ENCODE measurements around the gene SCGN.

Gene SCGN

GRCh38 chr6:25652007-25652515, at the start of gene SCGN:
Gene SCGN, plus strand, starts transcription at chr6:25652215. Its CDS starts 189 bp downstream, at chr6:25652404.
- peak; percentile 69 for DNase-seq

GRCh38 chr6:25602674-25602982, 49.4 kb upstream of the SCGN start:
- no peak for DNase-seq

GRCh38 chr6:25603251-25603650, 48.8 kb upstream of the SCGN start:
- no peak for DNase-seq

- no peak for DNase-seq
Measured at GRCh38 chr6:25606151-25606550, 45.9 kb upstream of the SCGN start.

- DNase-seq: peak; percentile 83
Measured at GRCh38 chr6:25608558-25609174, 43.3 kb upstream of the SCGN start.

- DNase-seq: no peak
Measured at GRCh38 chr6:25612666-25613065, 39.3 kb upstream of the SCGN start.

GRCh38 chr6:25613415-25613814, 38.6 kb upstream of the SCGN start:
- no peak for DNase-seq

- DNase-seq: no peak
Measured at GRCh38 chr6:25614052-25614451, 38.0 kb upstream of the SCGN start.

- DNase-seq: no peak
Measured at GRCh38 chr6:25615471-25615870, 36.5 kb upstream of the SCGN start.

GRCh38 chr6:25617997-25618396, 34.0 kb upstream of the SCGN start:
- DNase-seq: no peak

GRCh38 chr6:25619217-25619616, 32.8 kb upstream of the SCGN start:
- DNase-seq: peak; percentile 36

- no peak for DNase-seq
Measured at GRCh38 chr6:25620391-25620790, 31.6 kb upstream of the SCGN start.

GRCh38 chr6:25623065-25623464, 28.9 kb upstream of the SCGN start:
- DNase-seq: no peak

GRCh38 chr6:25623879-25624278, 28.1 kb upstream of the SCGN start:
- no peak for DNase-seq

- DNase-seq: no peak
Measured at GRCh38 chr6:25627001-25627400, 25.0 kb upstream of the SCGN start.

GRCh38 chr6:25628471-25629197, 23.4 kb upstream of the SCGN start:
- no peak for DNase-seq

GRCh38 chr6:25629198-25629576, 22.8 kb upstream of the SCGN start:
- no peak for DNase-seq

GRCh38 chr6:25630508-25631278, 21.3 kb upstream of the SCGN start:
- DNase-seq: no peak

- DNase-seq: no peak
Measured at GRCh38 chr6:25635886-25636317, 16.1 kb upstream of the SCGN start.

- no peak for DNase-seq
Measured at GRCh38 chr6:25637211-25637610, 14.8 kb upstream of the SCGN start.

- DNase-seq: no peak
Measured at GRCh38 chr6:25637960-25638434, 14.0 kb upstream of the SCGN start.

GRCh38 chr6:25639653-25640052, 12.4 kb upstream of the SCGN start:
- no peak for DNase-seq

- no peak for DNase-seq
Measured at GRCh38 chr6:25640446-25640845, 11.6 kb upstream of the SCGN start.

- no peak for DNase-seq
Measured at GRCh38 chr6:25640891-25641290, 11.1 kb upstream of the SCGN start.

Data from hematopoietic multipotent progenitor cell treated with erythropoietin and hydrocortisone succinate and interleukin-3 and kit ligand, for 8 days (in vitro differentiated cells).